DMS114 treated with DMSO at 0.1 percent for 48 hours (cell line): ENCODE measurements around the gene DAPK1.

Experiments
- DNase-seq: peaks from one replicate; lab custom pipeline; 2025; ENCODE audit not compliant: unreplicated experiment; lab: John Stamatoyannopoulos, UW

DAPK1 gene

GRCh38 chr9:87497604-87498045, at the start of gene DAPK1:
TSS of gene DAPK1 (plus strand) at chr9:87497867. CDS start at chr9:87499078, 1,211 bp downstream.
- peak; percentile 21 for DNase-seq

- DNase-seq = no peak
Observed at GRCh38 chr9:87451149-87451548, 46.5 kb upstream of the DAPK1 start.

- DNase-seq = no peak
Observed at GRCh38 chr9:87455407-87455806, 42.3 kb upstream of the DAPK1 start.

- DNase-seq = no peak
Observed at GRCh38 chr9:87461256-87461655, 36.4 kb upstream of the DAPK1 start.

- DNase-seq = no peak
Observed at GRCh38 chr9:87464110-87464991, 33.3 kb upstream of the DAPK1 start.

- no peak for DNase-seq
Observed at GRCh38 chr9:87464992-87465378, 32.7 kb upstream of the DAPK1 start.

GRCh38 chr9:87465816-87466215, 31.9 kb upstream of the DAPK1 start:
- DNase-seq = no peak

- DNase-seq = no peak
Observed at GRCh38 chr9:87467187-87467586, 30.5 kb upstream of the DAPK1 start.

GRCh38 chr9:87469793-87470465, 27.7 kb upstream of the DAPK1 start:
- no peak for DNase-seq

GRCh38 chr9:87471746-87472145, 25.9 kb upstream of the DAPK1 start:
- DNase-seq = no peak

- no peak for DNase-seq
Observed at GRCh38 chr9:87475463-87475862, 22.2 kb upstream of the DAPK1 start.

GRCh38 chr9:87478226-87478992, 19.3 kb upstream of the DAPK1 start:
- DNase-seq = no peak

GRCh38 chr9:87479801-87480201, 17.9 kb upstream of the DAPK1 start:
- DNase-seq = no peak

- no peak for DNase-seq
Observed at GRCh38 chr9:87481890-87482855, 15.5 kb upstream of the DAPK1 start.

- no peak for DNase-seq
Observed at GRCh38 chr9:87490225-87490624, 7.4 kb upstream of the DAPK1 start.

GRCh38 chr9:87490907-87491306, 6.8 kb upstream of the DAPK1 start:
- DNase-seq = no peak

GRCh38 chr9:87491523-87491922, 6.1 kb upstream of the DAPK1 start:
- no peak for DNase-seq

GRCh38 chr9:87492642-87493041, 5.0 kb upstream of the DAPK1 start:
- no peak for DNase-seq

- DNase-seq = no peak
Observed at GRCh38 chr9:87494970-87495471, 2.6 kb upstream of the DAPK1 start.

GRCh38 chr9:87497080-87497603, 525 bp upstream of the DAPK1 start:
- no peak for DNase-seq
